ENCODE data around the gene KREMEN2. TPM values are rescaled to one million over a fixed set of nuclear protein-coding genes. Genes with fewer than 3 reads are reported as not detected.

Gene KREMEN2
- total and polyA plus RNA-seq, 9 donors = 0.18 to 0.57 (median 0.23) TPM; not detected in 5

GRCh38 chr16:3004319-3004718, 40.2 kb downstream of the KREMEN2 start:
- H3K27me3 ChIP-seq = peaks cover 8% of the 10 kb centered on the region
- intact Hi-C loops (cut with DNase I) = no loop called here
- no peak overlapping the region for H3K27ac ChIP-seq
- no peaks in the 10 kb centered on the region for H3K4me1 ChIP-seq (ENCODE audit: insufficient read depth)
- DNase-seq = no peak
- H3K36me3 ChIP-seq = no peaks in the 10 kb centered on the region
- TF ChIP-seq CTCF (IDR thresholded peaks at IDR 0.05) (no peak), EP300 (IDR thresholded peaks at IDR 0.05) (no peak), POLR2A (IDR thresholded peaks at IDR 0.05) (no peak)
- no peaks in the 10 kb centered on the region for H3K9me3 ChIP-seq
- H3K4me3 ChIP-seq = no peak overlapping the region
- WGBS, 3 donors = 0 to 1% methylated on average over 35 to 64 of the region's 67 CpGs; no CpG with 5 or more reads in 1 of the 3 donors

- WGBS, 3 donors = 7 to 8% (median 8%) methylated on average over 20 to 25 of the region's 25 CpGs
- intact Hi-C loops (cut with DNase I) = no loop called here
- TF ChIP-seq CTCF (IDR thresholded peaks at IDR 0.05) = no peak
- no peak for TF ChIP-seq POLR2A (IDR thresholded peaks at IDR 0.05)
- no peak for TF ChIP-seq EP300 (IDR thresholded peaks at IDR 0.05)
- Histone ChIP-seq H3K9me3 (no peaks in the 10 kb centered on the region), H3K4me1 (ENCODE audit: insufficient read depth) (no peaks in the 10 kb centered on the region), H3K4me3 (no peak overlapping the region), H3K36me3 (no peaks in the 10 kb centered on the region), H3K27ac (no peak overlapping the region), H3K27me3 (peaks cover 8% of the 10 kb centered on the region)
- DNase-seq = no peak
Observed at GRCh38 chr16:3004781-3005284, 40.8 kb downstream of the KREMEN2 start.

- Histone ChIP-seq H3K36me3 (no peaks in the 10 kb centered on the region), H3K27me3 (peaks cover 8% of the 10 kb centered on the region), H3K9me3 (no peaks in the 10 kb centered on the region), H3K4me1 (ENCODE audit: insufficient read depth) (no peaks in the 10 kb centered on the region), H3K4me3 (no peak overlapping the region), H3K27ac (no peak overlapping the region)
- intact Hi-C loops (cut with DNase I) = no loop called here
- no peak for DNase-seq
- 53 to 58% (median 53%) methylated on average over 13 of the region's 13 CpGs for WGBS, 3 donors
- TF ChIP-seq CTCF (IDR thresholded peaks at IDR 0.05) = no peak
- no peak for TF ChIP-seq EP300 (IDR thresholded peaks at IDR 0.05)
- TF ChIP-seq POLR2A (IDR thresholded peaks at IDR 0.05) = no peak
Observed at GRCh38 chr16:3007059-3007956, 43.2 kb downstream of the KREMEN2 start.

GRCh38 chr16:3007957-3008689, 44.0 kb downstream of the KREMEN2 start:
- Histone ChIP-seq H3K4me1 (ENCODE audit: insufficient read depth) (no peaks in the 10 kb centered on the region), H3K4me3 (no peak overlapping the region), H3K36me3 (no peaks in the 10 kb centered on the region), H3K27ac (no peak overlapping the region), H3K9me3 (no peaks in the 10 kb centered on the region), H3K27me3 (peaks cover 8% of the 10 kb centered on the region)
- no peak for DNase-seq
- WGBS, 3 donors = 21 to 34% (median 33%) methylated on average over 17 of the region's 17 CpGs
- TF ChIP-seq POLR2A (IDR thresholded peaks at IDR 0.05) (no peak), CTCF (IDR thresholded peaks at IDR 0.05) (no peak)
- intact Hi-C loops (cut with DNase I) = no loop called here

Data from ovary (tissue), 9 donors.